Ovary (tissue), 3 donors: ENCODE data around the gene MAD1L1.

Experiments
- CTCF ChIP-seq, 3 donors: fragments of 450-650 bp in 2 of 3; fragments of 200-600 bp in 1 of 3; IDR thresholded peaks; one replicate each; pipeline versions ENCODE4 v1.5.1 to v1.8.0; 2016 to 2022; ENCODE audit warnings: antibody characterized with exemption in 3 of 3, mild to moderate bottlenecking in 1 of 3
- POLR2A ChIP-seq: fragments of 450-650 bp; IDR thresholded peaks from one replicate; pipeline ENCODE4 v1.6.1; 2017; ENCODE audit warnings: antibody characterized with exemption, mild to moderate bottlenecking, moderate library complexity
- donor health status: DM: no; HTN: no; CAD: no.

GRCh38 chr7:2128601-2129322 is 104.0 kb downstream of the MAD1L1 start:
- TF ChIP-seq POLR2A, result no peak
- no peak for TF ChIP-seq CTCF (IDR thresholded peaks at IDR 0.05)
